Endothelial cell of umbilical vein (primary cell): Measurements from ENCODE around the gene NRM. TPM values are rescaled to one million over a fixed set of nuclear protein-coding genes. Genes with fewer than 3 reads are reported as not detected.
A peak's percentile ranks its signal among the peaks of the same experiment; 100 is the strongest.

Source experiments
- BruUV-seq: library from RNA; stranded (reverse); fragments of 400-500 nt; replicated peaks from 2 replicates; lab custom pipeline; 2021; lab: Mats Ljungman, UMichigan
- CTCF ChIA-PET: fragments of 300-600, 350-600 bp; sonication (Branson Sonifier 250); formaldehyde crosslinking; loops from one replicate; lab custom pipeline; 2021; ENCODE audit warnings: antibody characterized with exemption, inconsistent platforms; lab: Charles Lee
- POLR2A ChIA-PET: fragments of 300-600, 350-600 bp; sonication (Branson Sonifier 250); formaldehyde crosslinking; loops from one replicate; lab custom pipeline; 2021; ENCODE audit warnings: antibody characterized with exemption, inconsistent platforms; lab: Charles Lee
- DNase-seq: peaks from one replicate; pipeline ENCODE4 v3.0.0-alpha.2; 2011; ENCODE audit warnings: low read depth, low spot score
- FAIRE-seq: peaks from 2 replicates; lab custom pipeline; 2011; peaks lifted over from hg19 to GRCh38; lab: Jason Lieb, UNC
- H2AFZ ChIP-seq: 2 replicates; pipeline ENCODE4 v1.6.0; 2012; ENCODE audit warnings: low read depth, low read length, control low read depth, inconsistent platforms
- H3K27ac ChIP-seq: 2 replicates; pipeline ENCODE4 v1.5.1; 2011; ENCODE audit warnings: low read depth, mild to moderate bottlenecking, control low read depth, low read length, moderate library complexity; ENCODE audit not compliant: insufficient read depth
- H3K27me3 ChIP-seq, 2 experiments: 2 replicates each; pipeline versions ENCODE4 v1.6.0 to v1.6.1; 2011; ENCODE audit warnings: low read length in 2 of 2, mixed read lengths in 1 of 2; ENCODE audit not compliant: control insufficient read depth in 2 of 2, insufficient read depth in 2 of 2
- H3K36me3 ChIP-seq, 2 experiments: 2 replicates in 1 of 2; 3 replicates in 1 of 2; pipeline ENCODE4 v1.5.1; 2011; ENCODE audit warnings: low read length in 2 of 2, mild to moderate bottlenecking in 1 of 2, moderate library complexity in 1 of 2; ENCODE audit not compliant: control insufficient read depth in 2 of 2, insufficient read depth in 2 of 2; ENCODE audit errors: extremely low read depth in 1 of 2
- H3K4me1 ChIP-seq: 3 replicates; pipeline ENCODE4 v1.5.1; 2011; ENCODE audit warnings: mild to moderate bottlenecking, low read length; ENCODE audit not compliant: control insufficient read depth, insufficient read depth; ENCODE audit errors: extremely low read depth
- H3K4me2 ChIP-seq: 2 replicates; pipeline ENCODE4 v1.6.1; 2011; ENCODE audit warnings: low read length, control low read depth, mixed read lengths; ENCODE audit not compliant: insufficient read depth
- H3K4me3 ChIP-seq, 3 experiments: fragments of 200-600 bp in 1 of 3; sonication (generic), shearing (Covaris generic) in 1 of 3; replicated peaks in 1 of 3; 2 replicates each; pipeline ENCODE4 v1.5.1; 2011 to 2016; ENCODE audit warnings: control low read depth in 3 of 3, low read length in 3 of 3, mild to moderate bottlenecking in 2 of 3, inconsistent platforms in 1 of 3, low read depth in 1 of 3, moderate library complexity in 1 of 3; ENCODE audit not compliant: insufficient read depth in 1 of 3
- H3K79me2 ChIP-seq: 2 replicates; pipeline ENCODE4 v1.6.0; 2012; ENCODE audit warnings: low read length, inconsistent platforms; ENCODE audit not compliant: control insufficient read depth, insufficient read depth
- H3K9ac ChIP-seq: replicated peaks from 2 replicates; pipeline ENCODE3; 2011; ENCODE audit warnings: low read length, control low read depth; ENCODE audit not compliant: insufficient read depth; ENCODE audit errors: extremely low read depth
- H3K9me1 ChIP-seq: replicated peaks from 3 replicates; pipeline ENCODE4 v1.6.0; 2011; ENCODE audit warnings: mild to moderate bottlenecking, low read length; ENCODE audit not compliant: control insufficient read depth, insufficient read depth; ENCODE audit errors: extremely low read depth
- H3K9me3 ChIP-seq: replicated peaks from 2 replicates; pipeline ENCODE4 v1.5.1; 2012; ENCODE audit warnings: low read length, inconsistent platforms; ENCODE audit not compliant: control insufficient read depth, insufficient read depth
- H4K20me1 ChIP-seq: replicated peaks from 2 replicates; pipeline ENCODE3; 2011; ENCODE audit warnings: mild to moderate bottlenecking, low read length; ENCODE audit not compliant: control insufficient read depth, insufficient read depth; ENCODE audit errors: extremely low read depth
- EZH2 ChIP-seq: IDR thresholded peaks from 2 replicates; pipeline ENCODE4 v1.6.1; 2012; ENCODE audit warnings: borderline replicate concordance, low read depth, mild to moderate bottlenecking, moderate library complexity, low read length, inconsistent platforms; ENCODE audit not compliant: severe bottlenecking
- FOS ChIP-seq: IDR thresholded peaks from 2 replicates; pipeline ENCODE4 v1.6.1; 2011; ENCODE audit warnings: mild to moderate bottlenecking, low read length, moderate library complexity, borderline replicate concordance; ENCODE audit not compliant: insufficient read depth
- GATA2 ChIP-seq: IDR thresholded peaks from 2 replicates; pipeline ENCODE4 v1.7.0; 2011; ENCODE audit warnings: low read depth, mild to moderate bottlenecking, moderate library complexity, mixed read lengths, low read length; ENCODE audit not compliant: insufficient read length, insufficient read depth
- JUN ChIP-seq: IDR thresholded peaks from 2 replicates; pipeline ENCODE4 v1.6.1; 2011; ENCODE audit warnings: borderline replicate concordance, low read depth; ENCODE audit not compliant: insufficient read length, insufficient read depth
- MYC ChIP-seq: IDR thresholded peaks from one replicate; pipeline ENCODE4 v1.6.1; 2011; ENCODE audit warnings: mild to moderate bottlenecking, low read depth, low read length
- POLR2A ChIP-seq: IDR thresholded peaks from 2 replicates; pipeline ENCODE4 v1.6.1; 2012; ENCODE audit warnings: low read depth, mild to moderate bottlenecking, control low read depth, low read length
- POLR2AphosphoS5 ChIP-seq: IDR thresholded peaks from 2 replicates; pipeline ENCODE4 v1.6.1; 2012; ENCODE audit warnings: low read depth, mild to moderate bottlenecking, control low read depth, low read length, moderate library complexity; ENCODE audit not compliant: insufficient read depth
- dilution Hi-C: fragments of 300-500 bp; cut with MboI; formaldehyde crosslinking; loops from one replicate; pipeline ENCODE4 v1.15.0; 2019; ENCODE audit warnings: low sequenced_read_pairs; ENCODE audit not compliant: extremely low pct_ligation_motif_present
- intact Hi-C: fragments of 100-400 bp; cut with micrococcal nuclease; formaldehyde crosslinking; loops from one replicate; pipeline ENCODE4 v1.10.0; 2022
- polyA plus RNA-seq, 4 experiments: library from polyadenylated mRNA; depleted of rRNA in 3 of 4; stranded (reverse) in 3 of 4; unstranded in 1 of 4; fragments of >200 nt; gene quantifications; 2 replicates each; pipeline versions ENCODE4 v1.2.1 to v1.2.3, GENCODE V29; 2011 to 2012; ENCODE audit warnings: missing spikeins in 1 of 4
- total RNA-seq: library from RNA; stranded (reverse); gene quantifications from 2 replicates; pipeline ENCODE4 v1.2.3, GENCODE V29; 2021
- TF ChIP-seq, protein P1 (sequence below), 2 donors: IDR thresholded peaks; 1 replicate in 1 of 2; 2 replicates in 1 of 2; pipeline ENCODE4 v1.5.1; 2011; ENCODE audit warnings: low read length in 2 of 2, mild to moderate bottlenecking in 2 of 2, moderate library complexity in 2 of 2, control low read depth in 1 of 2, inconsistent platforms in 1 of 2, low read depth in 1 of 2; ENCODE audit not compliant: insufficient read depth in 1 of 2; ENCODE audit errors: extremely low read depth in 1 of 2
- TF ChIP-seq, protein P2 (sequence below): IDR thresholded peaks from 2 replicates; pipeline ENCODE4 v1.6.1; 2011; ENCODE audit not compliant: insufficient read depth, insufficient read length

Gene NRM
- total and polyA plus RNA-seq, 2 donors (not counting 3 experiments of a cell fraction or from before 2014, with no cell fraction given), result 32.2 to 33.8 TPM

DNA sequence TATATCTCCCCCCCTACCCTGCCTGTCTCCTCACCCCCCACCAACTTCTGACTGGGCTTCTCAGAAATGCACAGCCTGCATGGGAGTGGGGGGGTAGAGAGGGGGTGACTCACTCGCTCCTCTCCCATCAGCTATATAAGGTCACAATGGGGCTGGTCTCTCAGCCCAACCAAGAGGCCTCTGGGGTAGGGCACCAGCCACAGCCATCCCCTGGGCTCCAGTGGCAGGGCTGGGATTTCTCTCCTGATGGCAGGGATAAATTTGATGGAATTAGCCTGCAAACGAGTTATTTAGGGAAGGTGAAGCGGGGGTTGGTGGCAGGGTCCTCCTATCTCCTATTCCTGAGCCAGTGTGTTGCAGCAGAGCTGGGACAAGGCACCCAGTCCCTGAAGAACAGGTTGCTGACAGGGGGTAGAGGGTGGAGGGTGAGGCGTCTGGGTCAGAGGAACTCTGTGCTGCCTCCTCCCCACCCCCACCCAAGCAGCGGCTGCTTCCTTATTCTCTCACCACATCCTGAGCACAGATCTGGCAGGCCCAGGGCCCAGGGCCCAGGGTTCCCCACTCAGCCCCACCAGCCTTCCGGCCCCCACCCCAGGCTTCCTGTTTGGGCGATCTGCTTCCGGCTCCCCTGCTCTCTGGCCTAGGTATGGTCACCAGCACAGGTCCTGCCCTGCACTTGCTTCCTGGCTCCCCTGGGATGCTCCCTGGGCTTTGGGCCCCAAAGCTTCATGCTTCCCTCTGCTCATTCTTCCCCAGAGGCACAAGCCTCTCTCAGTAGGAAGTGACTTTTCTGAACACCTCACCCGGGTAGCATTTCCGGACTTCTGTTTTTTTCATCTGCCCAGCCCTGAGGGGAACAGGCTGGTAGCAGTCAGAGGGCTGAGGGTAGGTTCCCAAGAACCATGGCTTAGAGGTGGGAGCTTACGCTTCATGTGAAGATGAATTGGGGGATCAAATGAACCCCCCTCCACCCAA is 8.4 kb downstream of the NRM start:
- BruUV-seq, result no TSS peak
- DNase-seq (peak; percentile 89), FAIRE-seq (peak; percentile 98)
- Histone ChIP-seq H3K4me2 (peak overlapping the region; percentile 85), H3K27me3 (no peaks in the 10 kb centered on the region), H3K79me2 (peaks cover 87% of the 10 kb centered on the region), H4K20me1 (no peaks in the 10 kb centered on the region), H2AFZ (no peak overlapping the region), H3K4me1 (peaks cover 34% of the 10 kb centered on the region), H3K27ac (peak overlapping the region; percentile 94), H3K9ac (peak overlapping the region; percentile 91), H3K9me3 (no peaks in the 10 kb centered on the region), H3K4me3 (peak overlapping the region; percentile 81 to 93 (median 87)), H3K9me1 (no peaks in the 10 kb centered on the region), H3K36me3 (peaks cover 4 to 5% of the 10 kb centered on the region in 2 experiments)
- POLR2A ChIA-PET, result interaction anchor here (0.5 to 3.7 kb wide), 4 partner anchors 10 to 154 kb away, joined by 3 to 34 read pairs (median 12); partner anchors contain the start of genes DHX16 and MDC1
- peak; percentile 83 for TF ChIP-seq FOS
- no peak for TF ChIP-seq MYC
- TF ChIP-seq, protein P1, sequence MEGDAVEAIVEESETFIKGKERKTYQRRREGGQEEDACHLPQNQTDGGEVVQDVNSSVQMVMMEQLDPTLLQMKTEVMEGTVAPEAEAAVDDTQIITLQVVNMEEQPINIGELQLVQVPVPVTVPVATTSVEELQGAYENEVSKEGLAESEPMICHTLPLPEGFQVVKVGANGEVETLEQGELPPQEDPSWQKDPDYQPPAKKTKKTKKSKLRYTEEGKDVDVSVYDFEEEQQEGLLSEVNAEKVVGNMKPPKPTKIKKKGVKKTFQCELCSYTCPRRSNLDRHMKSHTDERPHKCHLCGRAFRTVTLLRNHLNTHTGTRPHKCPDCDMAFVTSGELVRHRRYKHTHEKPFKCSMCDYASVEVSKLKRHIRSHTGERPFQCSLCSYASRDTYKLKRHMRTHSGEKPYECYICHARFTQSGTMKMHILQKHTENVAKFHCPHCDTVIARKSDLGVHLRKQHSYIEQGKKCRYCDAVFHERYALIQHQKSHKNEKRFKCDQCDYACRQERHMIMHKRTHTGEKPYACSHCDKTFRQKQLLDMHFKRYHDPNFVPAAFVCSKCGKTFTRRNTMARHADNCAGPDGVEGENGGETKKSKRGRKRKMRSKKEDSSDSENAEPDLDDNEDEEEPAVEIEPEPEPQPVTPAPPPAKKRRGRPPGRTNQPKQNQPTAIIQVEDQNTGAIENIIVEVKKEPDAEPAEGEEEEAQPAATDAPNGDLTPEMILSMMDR (IDR thresholded peaks at IDR 0.05; ENCODE audit: extremely low read depth in 1 of 2, insufficient read depth in 1 of 2, low read depth in 1 of 2, low read length in 2 of 2), result no peak
- peak; percentile 95 for TF ChIP-seq POLR2AphosphoS5
- TF ChIP-seq, protein P2, sequence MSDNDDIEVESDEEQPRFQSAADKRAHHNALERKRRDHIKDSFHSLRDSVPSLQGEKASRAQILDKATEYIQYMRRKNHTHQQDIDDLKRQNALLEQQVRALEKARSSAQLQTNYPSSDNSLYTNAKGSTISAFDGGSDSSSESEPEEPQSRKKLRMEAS, result no peak
- peak; percentile 68 for TF ChIP-seq POLR2A
- no peak for TF ChIP-seq EZH2
- TF ChIP-seq GATA2, result no peak
- TF ChIP-seq JUN, result peak; percentile 63
- CTCF ChIA-PET, result interaction anchor here (0.6 to 6.6 kb wide), 8 partner anchors 9 to 405 kb away, joined by 3 to 296 read pairs (median 10); partner anchors contain the start of genes DHX16, MDC1 and TUBB
- intact Hi-C loops (loop anchor here (1.0 to 2.0 kb wide), 3 partner anchors 35 to 404 kb away; partner anchors contain the start of gene MDC1), dilution Hi-C loops (no loop called here)
